HG03025 (cell line): ENCODE data around the gene SCAANT1.

Source experiments
- ATAC-seq: cut with Tn5 transposase; IDR thresholded peaks from one replicate; pipeline ENCODE4 v1.9.1; 2021; ENCODE audit warnings: mild to moderate bottlenecking, moderate library complexity; ENCODE audit not compliant: unreplicated experiment, low FRiP score

SCAANT1 gene

GRCh38 chr3:63911873-63912767 lies at the start of gene SCAANT1:
Gene SCAANT1 (minus strand): TSS chr3:63912383.
- ATAC-seq = peak; percentile 78

GRCh38 chr3:63961891-63962290 lies 49.7 kb upstream of the SCAANT1 start:
- ATAC-seq = peak; percentile 71

DNA sequence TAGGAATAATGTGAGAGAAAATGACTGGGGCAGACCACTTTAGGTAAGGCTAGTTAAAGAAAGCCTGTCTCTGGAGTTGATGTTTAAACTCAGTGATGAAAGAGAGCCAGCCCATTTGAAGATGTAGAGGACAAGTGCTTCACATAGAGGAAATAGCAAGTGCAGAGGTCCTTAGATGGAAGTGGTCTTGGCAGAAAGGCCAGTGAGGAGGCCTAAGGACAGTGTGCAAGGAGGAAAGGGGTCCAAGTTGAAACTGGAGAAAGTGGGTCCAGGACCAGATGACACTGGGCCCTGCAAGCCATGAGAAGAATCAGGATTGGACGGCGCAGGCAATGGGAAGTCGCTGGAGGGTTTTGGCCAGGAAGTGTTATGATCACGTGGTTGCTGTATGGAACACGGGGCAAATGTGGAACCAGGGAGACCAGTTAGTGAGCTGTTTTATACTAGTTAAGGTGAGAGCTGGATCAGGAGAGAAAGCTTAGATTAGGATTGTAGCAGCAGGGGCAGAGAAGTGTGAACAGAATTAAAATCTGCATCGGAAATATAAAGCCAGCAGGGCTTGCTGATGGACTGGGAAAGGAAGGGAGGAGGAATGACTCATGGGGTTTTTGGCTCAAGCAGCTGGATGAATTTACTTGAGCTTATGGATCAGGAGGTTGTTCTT lies 48.0 kb upstream of the SCAANT1 start:
- no peak for ATAC-seq

GRCh38 chr3:63959146-63959545 lies 47.0 kb upstream of the SCAANT1 start:
- ATAC-seq = no peak

- no peak for ATAC-seq
Measured at GRCh38 chr3:63955830-63956545, 43.8 kb upstream of the SCAANT1 start.

DNA sequence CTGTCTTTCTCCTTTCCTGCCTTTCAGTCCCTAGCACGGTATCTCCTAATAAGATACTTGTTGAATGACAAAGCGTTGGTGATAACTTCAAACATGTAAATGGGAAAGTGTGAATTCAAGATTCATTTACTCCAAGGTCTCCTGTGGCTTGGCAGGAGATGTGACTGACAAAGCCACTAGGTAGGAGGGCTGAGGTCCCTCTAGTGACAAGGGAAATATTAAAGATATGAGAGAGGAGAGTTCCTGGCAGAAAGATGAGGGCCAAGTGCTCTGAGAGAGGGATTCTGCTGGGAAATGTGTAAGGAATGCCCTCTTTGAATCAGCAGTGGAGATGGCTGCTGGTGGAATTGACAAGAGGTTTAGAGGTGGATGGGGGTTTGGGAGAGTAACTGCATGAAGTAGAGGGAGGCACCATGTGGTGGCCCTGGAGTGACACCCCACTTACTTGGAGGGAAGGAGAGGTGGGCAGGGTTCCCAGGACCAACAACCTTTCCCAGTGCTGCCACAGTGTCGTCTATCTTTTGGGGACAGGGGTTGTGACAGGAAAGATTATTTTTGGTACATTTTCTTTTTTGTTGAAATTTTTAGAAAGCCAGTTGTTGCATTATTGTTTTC lies 43.0 kb upstream of the SCAANT1 start:
- no peak for ATAC-seq

DNA sequence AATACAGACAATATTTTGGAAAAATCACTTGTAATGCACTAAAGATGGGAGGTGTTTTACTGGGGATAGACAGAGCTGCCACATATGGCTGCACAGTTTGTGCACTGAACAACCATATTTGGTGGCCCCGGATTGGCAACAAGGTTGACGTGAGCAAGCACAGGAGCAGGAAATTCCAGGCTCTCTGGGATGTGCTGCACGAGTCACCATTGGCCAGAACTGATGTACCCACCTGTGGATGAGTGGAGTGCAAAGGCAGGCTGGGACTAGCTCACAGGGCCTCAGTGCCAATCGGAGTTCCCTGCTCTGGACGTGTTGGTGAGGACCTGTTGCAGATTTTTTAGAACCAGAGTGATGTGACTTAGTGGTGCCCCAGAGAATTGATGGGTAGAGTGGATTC lies 42.0 kb upstream of the SCAANT1 start:
- no peak for ATAC-seq

- ATAC-seq = no peak
Measured at GRCh38 chr3:63952248-63952594, 40.0 kb upstream of the SCAANT1 start.

DNA sequence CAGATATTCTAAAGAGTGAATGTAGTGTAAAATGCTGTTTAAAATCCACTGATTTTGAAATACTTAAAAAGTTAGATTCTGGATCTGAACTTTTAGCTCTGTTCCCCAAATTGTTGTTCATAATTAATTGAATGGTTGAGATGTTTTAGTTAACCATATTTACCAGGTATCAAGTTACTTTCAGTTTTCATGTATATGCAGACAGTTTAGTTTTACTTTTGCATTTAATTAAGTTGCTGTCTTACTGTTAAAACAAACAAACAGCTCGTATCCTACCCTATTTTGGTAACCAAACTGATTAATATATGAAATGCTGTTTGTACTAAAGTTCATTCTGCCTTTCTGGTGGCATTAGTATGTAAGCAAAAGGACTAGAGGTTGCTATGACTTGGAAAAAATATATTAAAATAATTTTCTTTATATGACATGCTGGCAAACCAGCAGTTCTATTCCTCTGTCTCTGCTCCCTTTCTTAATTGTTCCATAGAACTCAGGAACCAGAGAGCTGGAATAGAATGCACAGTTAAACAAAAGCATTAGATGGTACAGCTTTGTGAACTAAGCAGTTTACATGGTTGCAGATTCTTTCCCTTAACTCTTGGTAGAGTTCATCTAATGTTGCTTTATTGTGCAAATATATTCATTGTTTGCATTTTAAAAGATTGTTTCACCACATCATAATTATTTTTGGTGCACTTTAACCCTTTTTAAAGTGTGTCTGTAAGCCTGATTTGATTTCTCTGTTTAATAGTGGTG lies 39.5 kb upstream of the SCAANT1 start:
- no peak for ATAC-seq

DNA sequence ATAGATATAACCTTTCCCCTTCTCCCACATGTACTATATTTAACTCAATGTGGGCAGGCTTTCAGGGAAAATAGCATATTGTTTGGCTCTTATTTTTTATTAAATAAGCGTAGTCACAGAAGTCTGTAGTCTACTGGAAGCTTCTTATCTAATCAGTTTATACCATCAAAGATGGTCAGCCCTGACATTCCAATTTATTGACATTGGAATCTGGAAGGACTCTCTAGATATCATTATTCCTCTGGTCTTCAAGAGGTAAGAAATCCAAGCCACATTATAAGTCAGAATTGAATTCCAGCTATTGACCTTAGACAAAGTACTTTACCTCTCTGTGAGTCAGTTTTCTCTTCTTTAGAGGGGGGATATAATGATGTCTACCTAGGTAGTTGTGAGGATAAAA lies 38.5 kb upstream of the SCAANT1 start:
- no peak for ATAC-seq

GRCh38 chr3:63949005-63949404 lies 36.8 kb upstream of the SCAANT1 start:
- no peak for ATAC-seq

DNA sequence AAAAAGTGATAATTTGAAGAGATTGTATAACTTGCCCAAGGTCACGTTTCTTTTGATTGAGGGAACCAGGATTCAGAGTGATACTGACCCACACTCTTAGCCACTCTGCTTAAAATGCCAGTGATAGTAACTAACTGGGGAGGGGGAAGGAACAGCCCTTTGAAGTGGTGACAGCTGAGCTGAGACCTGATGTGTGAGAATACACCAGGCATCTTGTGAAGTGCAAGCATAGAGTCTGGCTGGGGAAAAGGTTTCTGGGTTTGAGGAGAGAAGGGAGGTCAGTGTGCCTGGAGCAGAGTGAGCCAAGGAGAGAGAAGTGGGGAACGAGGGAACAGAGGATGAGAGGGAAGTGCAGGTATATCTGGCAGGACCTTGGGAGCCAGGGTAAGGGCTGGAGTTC lies 35.4 kb upstream of the SCAANT1 start:
- no peak for ATAC-seq

DNA sequence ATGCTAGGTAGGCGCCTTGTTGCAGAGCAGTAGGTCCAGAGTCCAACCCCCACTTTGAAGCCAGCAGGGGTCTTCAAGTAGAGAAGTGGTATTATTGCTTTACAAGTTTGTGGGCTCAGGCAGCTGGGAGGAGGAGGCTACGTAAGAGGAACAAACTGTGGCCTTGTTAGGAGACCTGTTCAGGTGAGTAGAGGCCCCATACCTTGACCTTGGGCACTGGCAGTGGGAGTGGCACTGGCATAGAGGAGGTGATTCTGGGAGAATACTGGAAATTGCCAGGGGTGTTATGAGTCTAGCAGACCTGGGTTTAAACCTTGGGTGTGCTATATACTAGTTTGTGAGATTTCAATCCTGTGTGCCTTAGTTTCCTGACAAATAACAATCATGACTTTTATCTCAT lies 34.6 kb upstream of the SCAANT1 start:
- no peak for ATAC-seq

- ATAC-seq = no peak
Measured at GRCh38 chr3:63945558-63946096, 33.4 kb upstream of the SCAANT1 start.

- ATAC-seq = no peak
Measured at GRCh38 chr3:63943678-63944077, 31.5 kb upstream of the SCAANT1 start.

DNA sequence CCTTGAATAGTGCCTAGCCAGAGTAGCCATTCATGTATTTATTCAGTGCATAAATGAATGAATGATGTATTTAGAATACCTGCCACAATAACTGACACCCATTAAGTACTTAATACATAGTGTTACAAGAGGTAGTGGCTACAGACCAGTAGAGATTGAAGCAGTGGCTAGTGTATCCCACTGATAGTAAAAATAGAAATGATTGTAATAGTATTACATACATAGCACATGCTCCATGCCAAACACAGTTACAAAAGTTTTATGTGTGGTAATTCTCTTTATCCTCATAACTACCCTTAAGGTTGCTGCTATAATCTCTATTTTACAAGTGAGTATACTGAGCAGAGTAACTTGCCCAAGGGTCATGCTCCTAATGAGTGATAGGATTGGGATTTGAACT lies 30.3 kb upstream of the SCAANT1 start:
- ATAC-seq = no peak

DNA sequence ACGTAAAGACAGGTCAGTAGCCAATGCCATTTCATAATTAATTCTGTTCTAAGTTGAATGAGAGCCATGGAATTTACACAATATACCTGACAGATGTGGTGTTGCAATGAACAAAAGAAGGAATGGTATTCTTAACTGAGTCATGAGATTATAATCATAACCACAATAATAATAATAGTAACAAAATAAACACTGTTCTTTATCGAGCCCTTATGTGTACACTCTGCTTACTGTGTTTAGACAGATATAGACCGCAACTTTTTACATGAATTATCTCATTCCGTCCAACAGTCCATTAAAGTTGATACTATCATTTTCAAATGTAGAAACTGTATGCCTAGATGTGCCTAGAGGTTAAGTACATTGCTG lies 28.2 kb upstream of the SCAANT1 start:
- no peak for ATAC-seq

DNA sequence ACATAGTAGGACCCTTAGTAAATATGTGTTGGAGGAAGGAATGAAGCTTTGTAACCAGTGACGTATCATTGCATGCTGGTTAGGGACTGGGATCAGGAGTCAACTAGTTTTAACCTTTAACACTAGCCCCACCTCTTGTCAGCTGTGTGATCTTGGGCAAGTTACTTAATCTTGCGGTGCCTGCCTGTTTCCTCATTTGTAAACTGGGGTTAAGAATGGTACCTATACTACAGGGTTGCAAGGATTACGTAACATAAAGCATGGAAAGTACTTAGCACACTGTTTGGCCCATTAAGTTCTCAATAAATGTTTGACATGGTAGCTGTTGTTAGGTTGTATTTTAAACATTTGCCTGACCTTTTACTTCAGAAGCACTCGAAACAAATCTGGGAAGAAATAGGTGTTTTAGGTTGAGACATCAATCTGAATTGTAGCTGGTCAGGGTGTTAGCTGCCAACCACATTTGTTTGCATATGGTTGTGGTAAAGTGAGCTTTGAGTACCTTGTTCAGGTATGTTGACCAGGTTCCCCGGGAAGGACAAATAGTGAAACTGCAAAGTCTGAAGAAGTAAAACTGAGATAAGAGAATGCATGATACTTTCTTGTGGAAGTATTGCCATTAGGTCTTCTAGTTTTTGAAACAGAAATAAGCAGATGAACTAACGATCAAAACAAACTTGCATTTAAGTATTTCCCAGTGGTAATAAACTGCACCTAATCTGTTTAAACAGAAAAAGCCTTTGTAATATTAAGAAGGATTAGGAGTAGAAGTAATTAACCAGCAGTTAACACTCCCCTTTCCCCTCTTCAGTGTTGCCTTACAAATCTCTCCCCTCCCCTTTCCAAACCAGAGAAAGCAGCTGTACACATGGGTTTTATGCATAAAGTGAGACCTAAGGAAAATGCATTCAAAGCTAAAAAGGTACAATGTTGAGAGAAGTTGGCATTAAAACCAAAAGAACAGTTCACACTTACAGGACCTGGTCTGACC lies 25.8 kb upstream of the SCAANT1 start:
- peak; percentile 70 for ATAC-seq

DNA sequence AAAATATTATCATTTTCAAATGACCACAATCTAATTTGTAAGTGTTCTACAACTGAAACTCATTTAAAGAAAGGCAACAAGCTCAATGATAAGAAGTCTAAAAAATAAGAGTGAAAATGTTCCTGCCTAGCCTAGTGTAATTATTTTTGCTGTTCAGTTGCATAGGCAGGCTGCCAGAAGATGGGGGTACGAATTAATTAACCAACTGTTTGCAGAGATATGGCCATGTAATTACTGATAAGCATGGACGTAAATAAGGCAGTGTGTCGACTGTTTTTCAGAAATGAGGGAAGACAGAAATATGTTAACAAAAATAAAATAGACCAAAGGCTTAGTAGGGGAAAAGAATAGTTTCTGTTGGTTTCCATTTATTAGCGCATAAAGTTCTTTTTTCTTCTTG lies 24.7 kb upstream of the SCAANT1 start:
- no peak for ATAC-seq
